Memory B cell (primary cell): ENCODE data around the gene MUC5AC.

Experiments
- ATAC-seq: fragments of 150-1000 bp; cut with Tn5 transposase; 2 replicates; pipeline ENCODE4 v1.10.0; 2021; ENCODE audit warnings: low read depth, mild to moderate bottlenecking, moderate library complexity
- DNase-seq, 2 donors: peaks; one replicate each; pipeline ENCODE4 v3.0.0; 2022; ENCODE audit warnings: low spot score in 2 of 2
- H3K27ac Mint-ChIP-seq: one replicate; pipeline ENCODE4 v1.8.0; 2022; ENCODE audit warnings: mild to moderate bottlenecking, moderate library complexity, mixed read lengths
- H3K27me3 Mint-ChIP-seq: one replicate; pipeline ENCODE4 v1.8.0; 2022; ENCODE audit warnings: mixed read lengths
- H3K36me3 Mint-ChIP-seq: one replicate; pipeline ENCODE4 v1.8.0; 2022; ENCODE audit warnings: mild to moderate bottlenecking, mixed read lengths
- H3K4me1 Mint-ChIP-seq: one replicate; pipeline ENCODE4 v1.8.0; 2022; ENCODE audit warnings: mixed read lengths
- H3K4me3 Mint-ChIP-seq: one replicate; pipeline ENCODE4 v1.8.0; 2022; ENCODE audit warnings: mild to moderate bottlenecking, moderate library complexity, mixed read lengths
- H3K9me3 Mint-ChIP-seq: one replicate; pipeline ENCODE4 v1.8.0; 2022; ENCODE audit warnings: mixed read lengths

The MUC5AC gene

DNA sequence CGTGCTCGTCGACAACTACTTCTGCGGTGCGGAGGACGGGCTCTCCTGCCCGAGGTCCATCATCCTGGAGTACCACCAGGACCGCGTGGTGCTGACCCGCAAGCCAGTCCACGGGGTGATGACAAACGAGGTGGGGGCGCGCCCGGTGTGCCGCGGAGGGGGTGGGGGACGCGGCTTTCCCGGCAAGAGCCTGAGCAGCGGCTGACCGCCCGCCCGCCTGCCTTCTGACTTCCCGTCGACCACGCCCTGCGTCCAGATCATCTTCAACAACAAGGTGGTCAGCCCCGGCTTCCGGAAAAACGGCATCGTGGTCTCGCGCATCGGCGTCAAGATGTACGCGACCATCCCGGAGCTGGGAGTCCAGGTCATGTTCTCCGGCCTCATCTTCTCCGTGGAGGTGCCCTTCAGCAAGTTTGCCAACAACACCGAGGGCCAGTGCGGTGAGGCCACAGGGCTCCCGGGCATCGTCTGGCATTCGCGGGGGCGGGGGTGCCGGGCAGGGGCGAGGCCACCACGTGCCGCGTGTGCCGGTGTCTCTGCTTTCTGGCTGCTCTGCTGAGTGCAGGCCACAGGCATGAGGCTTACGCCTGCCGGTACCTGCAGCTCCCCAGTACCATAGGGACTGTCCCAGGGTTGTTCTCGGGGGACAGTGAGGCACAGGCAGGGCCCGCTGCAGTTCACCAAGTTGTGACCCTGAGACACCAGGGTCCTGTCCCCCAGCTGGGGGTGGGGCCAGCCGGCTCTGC lies 36.7 kb downstream of the MUC5AC start:
- Mint-ChIP-seq H3K27ac (no peak overlapping the region), H3K4me1 (no peaks in the 10 kb centered on the region), H3K36me3 (no peaks in the 10 kb centered on the region), H3K9me3 (no peaks in the 10 kb centered on the region), H3K27me3 (peaks cover 4% of the 10 kb centered on the region), H3K4me3 (no peak overlapping the region)
- ATAC-seq (no peak), DNase-seq (no peak)

DNA sequence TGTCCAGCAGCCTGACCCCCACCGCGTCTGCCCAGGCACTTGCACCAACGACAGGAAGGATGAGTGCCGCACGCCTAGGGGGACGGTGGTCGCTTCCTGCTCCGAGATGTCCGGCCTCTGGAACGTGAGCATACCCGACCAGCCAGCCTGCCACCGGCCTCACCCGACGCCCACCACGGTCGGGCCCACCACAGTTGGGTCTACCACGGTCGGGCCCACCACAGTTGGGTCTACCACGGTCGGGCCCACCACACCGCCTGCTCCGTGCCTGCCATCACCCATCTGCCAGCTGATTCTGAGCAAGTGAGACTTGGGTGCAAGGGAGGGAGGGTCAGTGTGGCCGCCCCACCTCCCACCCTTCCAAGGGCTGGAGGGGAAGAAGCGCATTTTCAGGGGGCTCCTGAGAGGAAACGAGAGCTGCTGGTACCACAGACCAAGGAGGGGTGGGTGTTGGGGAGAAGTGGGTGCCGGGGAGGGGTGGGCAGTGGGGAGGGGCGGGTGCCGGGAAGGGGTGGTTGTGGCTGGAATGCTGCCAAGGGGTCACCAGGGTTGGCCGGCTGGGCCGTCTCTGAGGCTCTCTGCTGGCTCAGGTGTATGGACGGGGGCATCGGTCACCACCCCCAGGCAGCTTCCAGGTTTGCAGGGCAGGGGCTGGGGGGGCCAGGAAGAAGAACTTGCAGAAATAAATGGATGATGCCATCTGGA lies 37.4 kb downstream of the MUC5AC start:
- Mint-ChIP-seq H3K27me3 (peaks cover 4% of the 10 kb centered on the region), H3K9me3 (no peaks in the 10 kb centered on the region), H3K36me3 (no peaks in the 10 kb centered on the region), H3K27ac (no peak overlapping the region), H3K4me1 (no peaks in the 10 kb centered on the region), H3K4me3 (no peak overlapping the region)
- ATAC-seq, result no peak
- DNase-seq, result no peak

DNA sequence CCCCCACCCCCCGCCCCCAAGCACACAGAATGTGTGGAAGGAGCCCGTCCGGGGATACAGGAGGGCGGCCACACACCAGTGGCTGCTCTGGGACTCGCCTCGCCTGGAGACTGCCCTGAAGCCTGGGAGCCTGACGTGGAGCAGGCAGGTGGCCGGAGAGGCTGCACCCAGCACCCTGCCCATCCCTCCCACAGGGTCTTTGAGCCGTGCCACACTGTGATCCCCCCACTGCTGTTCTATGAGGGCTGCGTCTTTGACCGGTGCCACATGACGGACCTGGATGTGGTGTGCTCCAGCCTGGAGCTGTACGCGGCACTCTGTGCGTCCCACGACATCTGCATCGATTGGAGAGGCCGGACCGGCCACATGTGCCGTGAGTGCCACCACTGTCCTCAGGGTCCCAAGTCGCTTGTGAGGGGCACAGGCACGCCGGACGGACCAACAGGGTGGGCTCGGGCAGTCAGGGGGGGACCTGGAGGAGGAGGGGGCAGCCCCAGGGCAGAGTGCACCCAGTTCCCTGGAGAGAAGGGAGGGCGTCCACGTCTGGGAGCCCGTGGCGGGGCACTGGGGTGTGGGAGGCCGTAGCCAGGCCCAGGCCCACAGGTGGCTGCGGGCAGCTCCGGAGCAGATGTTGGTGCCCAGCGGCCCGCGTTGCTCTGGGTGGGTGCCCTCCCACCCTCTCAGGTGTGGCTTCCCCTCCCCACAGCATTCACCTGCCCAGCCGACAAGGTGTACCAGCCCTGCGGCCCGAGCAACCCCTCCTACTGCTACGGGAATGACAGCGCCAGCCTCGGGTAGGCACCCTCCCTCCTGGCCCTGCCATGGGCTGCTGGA lies 38.1 kb downstream of the MUC5AC start:
- Mint-ChIP-seq H3K4me3 (no peak overlapping the region), H3K36me3 (no peaks in the 10 kb centered on the region), H3K27me3 (peaks cover 4% of the 10 kb centered on the region), H3K27ac (no peak overlapping the region), H3K9me3 (no peaks in the 10 kb centered on the region), H3K4me1 (no peaks in the 10 kb centered on the region)
- no peak for DNase-seq
- no peak for ATAC-seq

DNA sequence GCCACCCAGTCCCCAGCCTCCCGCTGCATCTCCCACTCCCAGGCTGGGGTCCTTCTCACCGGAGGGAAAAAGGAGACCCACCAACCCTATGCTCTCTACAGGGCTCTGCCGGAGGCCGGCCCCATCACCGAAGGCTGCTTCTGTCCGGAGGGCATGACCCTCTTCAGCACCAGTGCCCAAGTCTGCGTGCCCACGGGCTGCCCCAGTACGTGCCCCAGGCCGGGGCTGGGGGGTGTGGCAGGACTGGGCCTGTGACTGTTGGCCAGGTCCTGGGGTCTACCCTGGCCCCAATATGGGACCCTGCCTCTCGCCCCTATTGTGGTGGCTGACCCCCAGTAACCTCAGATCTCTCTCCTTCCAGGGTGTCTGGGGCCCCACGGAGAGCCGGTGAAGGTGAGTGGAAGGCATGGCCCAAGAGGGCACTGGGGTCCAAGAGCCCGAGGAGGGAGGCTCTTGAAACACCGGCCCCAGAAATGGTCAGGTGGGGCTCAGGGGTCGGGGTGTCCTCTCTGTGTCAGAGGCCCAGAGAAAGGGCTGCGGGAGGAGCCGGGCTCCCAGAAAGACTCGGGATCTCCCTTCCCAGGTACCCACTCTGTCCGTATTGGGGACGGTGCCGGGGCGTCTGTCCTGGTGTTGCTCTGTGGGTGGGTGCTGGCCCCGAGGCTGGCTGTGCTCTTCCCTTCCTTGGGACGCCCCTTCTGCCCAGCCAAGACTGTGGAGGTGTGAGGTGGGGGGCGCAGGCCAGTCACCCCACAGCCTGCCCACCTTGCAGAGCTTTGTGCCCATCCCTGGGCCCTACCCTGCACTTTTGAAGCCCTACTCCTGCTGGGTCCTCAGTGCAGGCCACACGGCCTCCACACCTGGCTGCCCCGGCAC lies 39.0 kb downstream of the MUC5AC start:
- Mint-ChIP-seq H3K27me3 (peaks cover 4% of the 10 kb centered on the region), H3K36me3 (no peaks in the 10 kb centered on the region), H3K4me1 (no peaks in the 10 kb centered on the region), H3K27ac (no peak overlapping the region), H3K9me3 (no peaks in the 10 kb centered on the region), H3K4me3 (no peak overlapping the region)
- ATAC-seq (no peak), DNase-seq (no peak)

DNA sequence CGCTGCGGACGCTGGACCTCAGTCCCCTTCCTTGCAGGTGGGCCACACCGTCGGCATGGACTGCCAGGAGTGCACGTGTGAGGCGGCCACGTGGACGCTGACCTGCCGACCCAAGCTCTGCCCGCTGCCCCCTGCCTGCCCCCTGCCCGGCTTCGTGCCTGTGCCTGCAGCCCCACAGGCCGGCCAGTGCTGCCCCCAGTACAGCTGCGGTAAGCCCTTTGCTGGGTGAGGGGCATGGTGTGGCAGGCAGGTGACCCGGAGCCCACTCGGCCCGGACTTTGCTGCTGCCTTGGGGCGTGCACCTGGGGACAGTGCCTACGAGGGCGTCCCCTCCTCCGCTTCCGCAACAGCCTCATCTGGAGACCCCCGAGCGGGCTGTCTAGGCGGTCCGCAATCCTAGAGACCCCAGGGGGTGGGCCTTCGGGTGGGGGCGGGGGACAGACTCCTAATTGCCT lies 39.7 kb downstream of the MUC5AC start:
- Mint-ChIP-seq H3K36me3 (no peaks in the 10 kb centered on the region), H3K27ac (no peak overlapping the region), H3K4me3 (no peak overlapping the region), H3K4me1 (no peaks in the 10 kb centered on the region), H3K9me3 (no peaks in the 10 kb centered on the region), H3K27me3 (peaks cover 2% of the 10 kb centered on the region)
- DNase-seq (no peak), ATAC-seq (no peak)

DNA sequence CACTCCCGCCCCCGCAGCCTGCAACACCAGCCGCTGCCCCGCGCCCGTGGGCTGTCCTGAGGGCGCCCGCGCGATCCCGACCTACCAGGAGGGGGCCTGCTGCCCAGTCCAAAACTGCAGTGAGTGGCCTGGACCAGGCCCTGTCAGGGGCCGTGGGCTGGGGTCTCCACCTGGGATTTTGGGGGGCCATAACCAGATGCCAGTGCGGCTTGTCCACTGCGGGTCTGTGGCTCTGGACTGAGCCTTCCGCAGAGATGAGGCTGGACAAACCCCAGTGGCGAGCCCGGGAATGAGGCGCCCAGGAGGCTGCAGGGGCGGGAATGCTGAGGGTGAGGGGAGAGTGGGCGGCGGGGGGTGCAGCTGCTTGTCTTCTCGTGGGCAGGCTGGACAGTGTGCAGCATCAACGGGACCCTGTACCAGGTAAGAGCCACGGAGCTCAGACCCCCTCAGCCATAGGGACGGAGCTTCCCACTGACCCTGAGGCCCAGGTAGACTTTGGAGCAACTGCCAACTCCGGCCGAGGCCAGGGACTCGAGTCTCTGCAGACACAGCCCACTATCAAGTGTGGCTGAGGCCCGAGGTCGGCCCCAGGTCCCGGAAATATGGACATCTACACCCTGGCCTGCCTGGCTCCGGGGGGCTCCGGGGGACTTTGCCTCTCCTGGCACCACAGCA lies 40.3 kb downstream of the MUC5AC start:
- H3K4me1 Mint-ChIP-seq, result no peaks in the 10 kb centered on the region
- H3K27ac Mint-ChIP-seq, result no peak overlapping the region
- no peak for DNase-seq
- no peaks in the 10 kb centered on the region for H3K9me3 Mint-ChIP-seq
- peaks cover under 1% of the 10 kb centered on the region for H3K27me3 Mint-ChIP-seq
- no peak for ATAC-seq
- no peak overlapping the region for H3K4me3 Mint-ChIP-seq
- H3K36me3 Mint-ChIP-seq, result no peaks in the 10 kb centered on the region

DNA sequence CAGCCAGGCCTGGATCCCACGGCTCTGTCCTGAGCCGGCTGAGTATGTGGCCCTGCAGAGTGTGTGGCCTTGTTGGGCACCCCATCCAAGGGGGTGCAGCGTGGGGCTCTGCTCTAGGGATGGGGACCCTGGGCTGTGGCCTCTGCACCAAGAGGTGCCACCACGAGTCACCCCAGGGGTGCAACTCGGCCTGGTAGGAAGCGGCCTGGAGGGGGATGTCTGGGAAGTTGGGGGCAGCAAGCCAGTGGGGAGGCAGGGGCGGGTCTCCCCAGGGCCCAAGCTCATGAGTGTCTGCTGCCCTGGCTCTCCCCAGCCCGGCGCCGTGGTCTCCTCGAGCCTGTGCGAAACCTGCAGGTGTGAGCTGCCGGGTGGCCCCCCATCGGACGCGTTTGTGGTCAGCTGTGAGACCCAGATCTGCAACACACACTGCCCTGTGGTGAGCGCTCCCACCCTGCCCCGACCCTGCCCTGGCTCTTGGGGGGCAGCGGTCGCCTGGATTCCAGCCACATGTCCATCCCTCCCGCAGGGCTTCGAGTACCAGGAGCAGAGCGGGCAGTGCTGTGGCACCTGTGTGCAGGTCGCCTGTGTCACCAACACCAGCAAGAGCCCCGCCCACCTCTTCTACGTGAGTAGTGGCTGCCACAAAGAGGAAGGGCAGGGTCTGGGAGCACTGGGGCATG lies 40.9 kb downstream of the MUC5AC start:
- Mint-ChIP-seq H3K36me3 (no peaks in the 10 kb centered on the region), H3K4me1 (no peaks in the 10 kb centered on the region)
- no peak for DNase-seq

DNA sequence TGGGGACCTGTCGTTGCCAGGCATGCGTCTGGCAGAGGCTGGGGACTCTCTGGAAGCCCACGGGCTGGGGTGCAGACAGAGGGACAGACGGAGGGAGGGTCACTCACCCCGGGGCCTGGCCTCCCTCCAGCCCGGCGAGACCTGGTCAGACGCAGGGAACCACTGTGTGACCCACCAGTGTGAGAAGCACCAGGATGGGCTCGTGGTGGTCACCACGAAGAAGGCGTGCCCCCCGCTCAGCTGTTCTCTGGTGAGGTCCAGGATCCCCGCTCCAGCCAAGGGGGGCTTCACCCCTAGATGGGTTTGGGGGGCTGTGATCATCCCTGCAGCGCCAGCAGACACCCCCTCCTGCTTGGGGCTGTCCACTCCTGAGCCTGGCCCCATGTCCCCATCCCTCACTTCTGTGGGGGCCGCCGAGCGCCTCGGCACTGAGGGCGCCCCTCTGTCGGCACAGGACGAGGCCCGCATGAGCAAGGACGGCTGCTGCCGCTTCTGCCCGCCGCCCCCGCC lies 41.5 kb downstream of the MUC5AC start:
- DNase-seq, result no peak
- Mint-ChIP-seq H3K9me3 (no peaks in the 10 kb centered on the region), H3K27ac (no peak overlapping the region), H3K4me1 (no peaks in the 10 kb centered on the region), H3K4me3 (no peak overlapping the region), H3K36me3 (no peaks in the 10 kb centered on the region), H3K27me3 (no peaks in the 10 kb centered on the region)
- no peak for ATAC-seq

More for the DNA sequence above, 40.9 kb downstream of the MUC5AC start:
- H3K9me3 Mint-ChIP-seq, result no peaks in the 10 kb centered on the region
- ATAC-seq, result no peak
- no peak overlapping the region for H3K4me3 Mint-ChIP-seq
- no peaks in the 10 kb centered on the region for H3K27me3 Mint-ChIP-seq
- no peak overlapping the region for H3K27ac Mint-ChIP-seq

DNA sequence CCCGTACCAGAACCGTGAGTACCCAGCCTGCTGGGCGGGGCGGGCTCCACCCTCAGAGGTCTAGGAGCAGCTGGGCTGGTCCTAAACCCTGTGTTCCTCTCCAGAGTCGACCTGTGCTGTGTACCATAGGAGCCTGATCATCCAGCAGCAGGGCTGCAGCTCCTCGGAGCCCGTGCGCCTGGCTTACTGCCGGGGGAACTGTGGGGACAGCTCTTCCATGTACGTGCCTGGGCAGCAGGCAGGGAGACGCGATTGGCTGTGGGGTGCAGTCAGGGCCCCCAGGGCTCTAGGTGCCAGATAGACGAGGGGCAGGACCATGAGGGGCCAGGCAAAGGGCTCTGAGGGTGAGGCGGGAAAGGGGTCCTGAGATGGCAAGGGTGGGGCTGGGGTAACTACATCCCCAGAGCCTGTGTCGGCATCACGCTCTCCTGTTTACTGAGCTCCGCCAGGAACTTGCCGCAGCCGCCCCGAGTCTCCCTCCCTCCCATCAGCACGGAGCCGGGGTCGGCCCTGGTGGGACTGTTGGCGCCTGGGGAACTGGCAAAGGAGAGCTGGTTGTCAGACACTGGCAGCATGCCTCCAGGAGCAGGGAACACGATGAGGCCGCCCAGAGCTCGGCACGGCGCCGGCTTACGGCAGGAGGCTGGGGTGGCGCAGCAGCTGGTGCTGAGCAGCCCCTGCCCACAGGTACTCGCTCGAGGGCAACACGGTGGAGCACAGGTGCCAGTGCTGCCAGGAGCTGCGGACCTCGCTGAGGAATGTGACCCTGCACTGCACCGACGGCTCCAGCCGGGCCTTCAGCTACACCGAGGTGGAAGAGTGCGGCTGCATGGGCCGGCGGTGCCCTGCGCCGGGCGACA lies 42.2 kb downstream of the MUC5AC start:
- no peaks in the 10 kb centered on the region for H3K4me1 Mint-ChIP-seq
- H3K27me3 Mint-ChIP-seq, result no peaks in the 10 kb centered on the region
- no peak for ATAC-seq

DNA sequence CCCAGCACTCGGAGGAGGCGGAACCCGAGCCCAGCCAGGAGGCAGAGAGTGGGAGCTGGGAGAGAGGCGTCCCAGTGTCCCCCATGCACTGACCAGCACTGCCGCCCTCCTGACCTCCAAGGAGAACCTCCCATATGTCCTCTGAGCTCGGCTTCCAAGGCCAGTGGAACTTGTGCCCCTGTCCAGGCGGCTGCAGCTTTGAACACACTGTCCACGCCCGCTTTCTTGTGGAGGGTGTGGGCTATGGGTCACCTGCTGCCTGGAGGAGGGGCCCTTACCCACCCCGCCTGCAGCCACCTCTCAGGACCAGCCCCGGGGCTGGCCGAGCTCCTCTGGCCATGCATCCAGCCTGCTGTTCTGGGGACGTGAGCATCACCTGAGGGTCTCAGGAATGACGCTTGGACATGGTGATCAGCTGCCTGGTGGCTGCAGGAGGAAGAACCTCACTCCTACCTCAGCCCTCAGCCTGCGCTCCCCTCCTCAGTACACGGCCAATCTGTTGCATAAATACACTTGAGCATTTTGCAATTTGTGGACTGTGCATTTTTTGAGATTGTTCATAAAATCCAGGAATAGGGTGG lies 42.9 kb downstream of the MUC5AC start:
- Mint-ChIP-seq H3K4me1 (no peaks in the 10 kb centered on the region), H3K36me3 (no peaks in the 10 kb centered on the region), H3K27me3 (peaks cover 2% of the 10 kb centered on the region), H3K9me3 (no peaks in the 10 kb centered on the region), H3K4me3 (no peak overlapping the region), H3K27ac (no peak overlapping the region)
- DNase-seq, result no peak
- no peak for ATAC-seq

More for the DNA sequence above, 42.2 kb downstream of the MUC5AC start:
- no peak for DNase-seq
- H3K9me3 Mint-ChIP-seq, result no peaks in the 10 kb centered on the region
- no peak overlapping the region for H3K4me3 Mint-ChIP-seq
- no peaks in the 10 kb centered on the region for H3K36me3 Mint-ChIP-seq
- no peak overlapping the region for H3K27ac Mint-ChIP-seq

DNA sequence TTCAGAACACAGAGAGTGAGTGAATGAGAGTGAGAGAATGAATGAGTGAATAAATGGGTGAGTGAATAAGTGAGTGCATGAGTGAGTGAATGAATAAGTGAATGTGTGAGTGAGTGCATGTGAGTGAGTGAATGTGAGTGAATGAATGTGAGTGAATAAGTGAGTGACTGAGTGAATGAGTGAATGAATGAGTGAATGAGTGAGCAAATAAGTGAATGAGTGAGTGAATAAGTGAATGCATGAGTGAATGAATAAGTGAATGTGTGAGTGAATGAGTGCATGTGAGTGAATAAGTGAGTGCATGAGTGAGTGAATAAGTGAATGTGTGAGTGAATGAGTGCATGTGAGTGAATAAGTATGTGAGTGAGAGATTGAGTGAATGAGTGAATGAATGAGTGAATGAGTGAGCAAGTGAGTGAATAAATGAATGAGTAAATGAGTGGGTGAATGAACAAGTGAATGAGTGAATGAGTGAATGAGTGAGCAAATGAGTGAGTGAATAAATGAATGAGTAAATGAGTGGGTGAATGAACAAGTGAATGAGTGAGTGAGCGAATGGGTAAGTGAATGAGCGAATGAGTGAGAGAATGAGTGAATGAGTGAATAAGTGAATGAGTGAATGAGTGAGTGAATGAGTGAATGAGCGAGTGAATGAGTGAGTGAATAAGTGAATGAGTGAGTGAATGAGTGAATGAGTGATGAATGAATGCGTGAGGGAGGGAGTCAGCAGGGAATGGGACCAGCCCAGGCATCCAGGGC lies 43.8 kb downstream of the MUC5AC start:
- Mint-ChIP-seq H3K4me3 (no peak overlapping the region), H3K36me3 (no peaks in the 10 kb centered on the region), H3K4me1 (no peaks in the 10 kb centered on the region), H3K9me3 (no peaks in the 10 kb centered on the region), H3K27ac (no peak overlapping the region), H3K27me3 (peaks cover 2% of the 10 kb centered on the region)
- ATAC-seq (no peak), DNase-seq (no peak)
